HUES64 (cell line): Measurements from ENCODE around the gene PKD1L1.
"Not testable (repeated sequence)": the region's sequence is repeated elsewhere in the genome, so short reads cannot be mapped to it uniquely, and the experiment has no call there.

ENCODE experiments used
- H3K27ac ChIP-seq: 2 replicates; pipeline ENCODE4 v1.7.0; 2013; ENCODE audit warnings: low read depth, low read length, inconsistent platforms
- H3K27me3 ChIP-seq: 2 replicates; pipeline ENCODE4 v1.6.1; 2013; ENCODE audit warnings: mild to moderate bottlenecking, low read length; ENCODE audit not compliant: insufficient read depth
- H3K36me3 ChIP-seq: 2 replicates; pipeline ENCODE4 v1.6.1; 2013; ENCODE audit warnings: mild to moderate bottlenecking, low read length; ENCODE audit not compliant: insufficient read depth
- H3K4me1 ChIP-seq: 2 replicates; pipeline ENCODE4 v1.6.1; 2013; ENCODE audit warnings: mild to moderate bottlenecking, low read length, moderate library complexity; ENCODE audit not compliant: insufficient read depth
- H3K4me3 ChIP-seq: 2 replicates; pipeline ENCODE4 v1.5.1; 2013; ENCODE audit warnings: mild to moderate bottlenecking, low read length, moderate library complexity
- H3K9ac ChIP-seq: 2 replicates; pipeline ENCODE4 v1.6.1; 2013; ENCODE audit warnings: mild to moderate bottlenecking, low read depth, low read length
- H3K9me3 ChIP-seq: 2 replicates; pipeline ENCODE4 v1.6.1; 2013; ENCODE audit warnings: low read depth, low read length; ENCODE audit not compliant: insufficient read depth
- WGBS: fragments of 150-250, 120-280 bp; methylation state at CpG from one replicate; pipeline ENCODE4 v1.1.7; 2013; ENCODE audit warnings: missing lambda C conversion rate; 5-methylcytosine and 5-hydroxymethylcytosine counted together

Gene PKD1L1

DNA sequence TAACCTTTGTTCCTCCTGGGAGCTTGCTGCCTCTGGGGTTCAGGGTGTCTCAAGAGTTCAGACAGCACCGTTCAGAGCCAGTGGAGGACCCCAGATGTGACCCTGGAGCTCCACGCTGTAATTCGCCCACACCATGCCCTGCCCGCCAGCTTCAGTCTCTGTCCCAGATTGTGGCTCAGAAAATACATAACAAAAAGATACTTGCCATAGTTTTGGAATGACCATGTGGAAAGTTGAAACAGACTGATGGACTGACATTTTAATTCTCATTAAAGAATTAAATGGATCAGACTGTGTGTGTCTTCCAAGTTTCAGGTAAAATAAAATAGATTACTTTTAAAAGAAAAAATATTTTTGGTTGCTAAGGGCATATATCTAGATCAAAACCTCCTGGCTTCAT, 191.6 kb downstream of the PKD1L1 start:
- 95% methylated on average over 4 of the region's 4 CpGs for WGBS
- Histone ChIP-seq H3K4me3 (no peak overlapping the region), H3K9ac (no peak overlapping the region), H3K27ac (no peak overlapping the region), H3K27me3 (no peaks in the 10 kb centered on the region), H3K9me3 (no peaks in the 10 kb centered on the region), H3K4me1 (no peaks in the 10 kb centered on the region), H3K36me3 (no peaks in the 10 kb centered on the region)

DNA sequence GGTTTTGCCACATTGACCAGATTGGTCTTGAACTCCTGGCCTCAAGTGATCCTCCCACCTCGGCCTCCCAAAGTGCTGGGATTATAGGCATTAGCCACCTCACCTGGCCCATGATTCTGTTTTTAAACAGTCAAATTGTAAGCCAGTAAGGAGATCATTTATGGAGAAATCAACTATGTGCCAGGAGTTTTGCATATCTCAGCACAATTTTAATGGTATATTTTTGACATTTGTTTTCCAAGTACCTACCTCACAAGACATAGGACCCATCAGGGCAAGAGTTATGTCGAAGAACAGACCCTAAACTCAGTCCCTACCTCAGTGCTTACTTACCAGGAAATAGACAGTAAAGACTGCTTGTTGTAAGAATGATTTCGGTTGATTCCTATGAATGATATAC, 193.0 kb downstream of the PKD1L1 start:
- no peak overlapping the region for H3K9ac ChIP-seq
- H3K4me3 ChIP-seq = no peak overlapping the region
- H3K4me1 ChIP-seq = no peaks in the 10 kb centered on the region
- no peaks in the 10 kb centered on the region for H3K27me3 ChIP-seq
- WGBS = 79% methylated on average over 3 of the region's 3 CpGs
- no peak overlapping the region for H3K27ac ChIP-seq
- H3K9me3 ChIP-seq = no peaks in the 10 kb centered on the region
- H3K36me3 ChIP-seq = no peaks in the 10 kb centered on the region

DNA sequence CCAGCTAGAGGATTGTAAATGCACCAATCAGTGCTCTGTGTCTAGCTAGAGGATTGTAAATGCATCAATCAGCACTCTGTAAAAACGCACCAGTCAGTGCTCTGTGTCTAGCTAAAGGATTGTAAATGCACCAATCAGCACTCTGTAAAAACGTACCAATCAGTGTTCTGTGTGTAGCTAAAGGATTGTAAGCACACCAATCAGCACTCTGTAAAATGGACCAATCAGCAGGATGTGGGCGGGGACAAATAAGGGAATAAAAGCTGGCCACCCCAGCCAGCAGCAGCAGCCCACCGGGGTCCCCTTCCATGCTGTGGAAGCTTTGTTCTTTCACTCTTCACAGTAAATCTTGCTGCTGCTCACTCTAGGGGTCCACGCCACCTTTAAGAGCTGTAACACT, 196.5 kb downstream of the PKD1L1 start:
- WGBS = 74% methylated on average over 5 of the region's 5 CpGs
- not testable (repeated sequence) for H3K4me3 ChIP-seq, H3K36me3 ChIP-seq, H3K9me3 ChIP-seq, H3K9ac ChIP-seq, H3K27ac ChIP-seq, H3K4me1 ChIP-seq, H3K27me3 ChIP-seq

DNA sequence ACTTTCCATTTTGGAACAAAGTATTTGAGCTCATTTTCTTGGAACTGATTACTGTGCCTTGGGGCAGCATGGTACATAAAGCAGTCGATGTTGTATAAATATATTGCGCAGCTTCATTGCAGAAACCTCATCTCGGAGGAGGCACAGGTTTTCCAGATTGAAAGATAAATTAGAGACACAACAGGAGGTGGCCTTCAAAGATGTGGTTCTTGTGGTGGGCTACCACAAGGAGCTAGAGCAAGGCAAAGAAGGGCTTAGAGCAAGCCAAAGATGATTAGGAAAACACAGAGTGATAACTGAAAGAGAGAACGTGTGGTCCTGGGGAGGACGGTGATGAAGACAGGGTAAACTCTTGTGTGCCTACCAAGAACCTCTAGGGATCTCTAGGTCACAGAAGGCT, 197.2 kb downstream of the PKD1L1 start:
- 75% methylated on average over 5 of the region's 5 CpGs for WGBS

DNA sequence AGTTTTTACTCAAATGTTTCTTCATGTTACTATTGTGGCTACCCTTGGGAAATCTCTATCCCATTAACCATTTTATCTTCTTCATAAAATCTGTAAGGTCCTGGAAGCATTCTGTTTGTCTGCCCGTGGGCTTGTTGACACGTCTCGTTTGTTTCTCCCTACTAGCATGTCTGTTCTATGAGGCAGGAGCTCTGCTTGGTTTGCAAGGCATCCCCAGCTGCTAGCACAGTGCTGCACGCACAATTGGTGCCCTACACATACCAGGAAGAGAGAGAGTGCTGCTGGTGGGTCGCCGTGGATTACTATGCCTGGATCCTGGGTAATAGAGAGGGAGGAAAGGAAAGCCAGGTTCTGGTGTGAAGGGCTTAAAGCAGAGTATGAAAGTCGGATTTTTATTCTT, 200.2 kb downstream of the PKD1L1 start:
- 87% methylated on average over 7 of the region's 7 CpGs for WGBS
- Histone ChIP-seq H3K27me3 (no peaks in the 10 kb centered on the region), H3K4me3 (no peak overlapping the region), H3K27ac (no peak overlapping the region), H3K36me3 (no peaks in the 10 kb centered on the region), H3K4me1 (peaks cover 5% of the 10 kb centered on the region; the same call in 1 of the 2 replicates), H3K9ac (no peak overlapping the region), H3K9me3 (no peaks in the 10 kb centered on the region)

More for the DNA sequence above, 197.2 kb downstream of the PKD1L1 start:
- Histone ChIP-seq H3K4me1 (no peaks in the 10 kb centered on the region), H3K36me3 (no peaks in the 10 kb centered on the region), H3K27me3 (no peaks in the 10 kb centered on the region), H3K9ac (no peak overlapping the region), H3K27ac (no peak overlapping the region), H3K9me3 (no peaks in the 10 kb centered on the region), H3K4me3 (no peak overlapping the region)

DNA sequence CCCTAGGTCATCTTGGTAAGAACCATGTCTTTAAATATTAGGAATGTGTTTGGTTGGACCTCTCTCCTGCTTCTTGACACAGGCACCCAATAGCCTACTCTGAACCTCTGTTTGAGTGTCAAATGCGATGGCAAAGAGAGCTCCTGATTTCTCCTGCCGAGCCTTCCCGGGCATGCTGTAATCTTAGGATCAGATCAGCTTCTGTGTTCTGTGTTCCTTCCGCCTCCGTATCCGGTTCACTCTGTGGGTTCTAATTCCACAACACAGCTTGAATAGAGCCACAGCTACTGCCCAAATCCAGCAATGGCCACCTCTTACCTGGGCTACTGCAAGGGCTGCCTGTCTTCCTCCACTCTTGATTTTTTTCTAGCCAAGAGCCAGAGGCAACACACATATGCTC, 201.1 kb downstream of the PKD1L1 start:
- H3K27me3 ChIP-seq = no peaks in the 10 kb centered on the region
- H3K36me3 ChIP-seq = no peaks in the 10 kb centered on the region
- H3K9ac ChIP-seq = no peak overlapping the region
- no peaks in the 10 kb centered on the region for H3K9me3 ChIP-seq
- H3K4me3 ChIP-seq = no peak overlapping the region
- H3K27ac ChIP-seq = no peak overlapping the region
- H3K4me1 ChIP-seq = peaks cover 5% of the 10 kb centered on the region; the same call in 1 of the 2 replicates
- 93% methylated on average over 6 of the region's 6 CpGs for WGBS

DNA sequence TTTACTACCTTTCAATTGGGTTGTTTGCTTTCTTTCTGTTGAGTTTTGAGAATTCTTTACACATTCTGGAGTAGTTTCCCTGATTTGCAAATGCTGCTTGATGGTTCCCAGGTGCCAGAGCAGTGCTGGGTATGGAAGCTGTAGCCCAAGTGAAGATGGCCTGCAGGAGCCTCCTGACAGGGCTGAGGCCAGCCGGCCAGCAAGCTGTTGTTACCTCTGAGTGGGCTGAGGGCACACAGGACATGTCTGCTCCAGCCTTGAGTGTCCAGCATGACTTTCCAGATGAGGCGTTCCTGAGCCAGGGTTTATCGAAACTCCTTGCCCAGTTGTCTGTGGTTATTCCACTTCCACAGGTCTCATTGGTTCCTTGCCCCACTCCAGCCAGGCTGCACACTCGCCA, 201.8 kb downstream of the PKD1L1 start:
- WGBS = 76% methylated on average over 4 of the region's 4 CpGs
- Histone ChIP-seq H3K4me3 (no peak overlapping the region), H3K27ac (no peak overlapping the region)

DNA sequence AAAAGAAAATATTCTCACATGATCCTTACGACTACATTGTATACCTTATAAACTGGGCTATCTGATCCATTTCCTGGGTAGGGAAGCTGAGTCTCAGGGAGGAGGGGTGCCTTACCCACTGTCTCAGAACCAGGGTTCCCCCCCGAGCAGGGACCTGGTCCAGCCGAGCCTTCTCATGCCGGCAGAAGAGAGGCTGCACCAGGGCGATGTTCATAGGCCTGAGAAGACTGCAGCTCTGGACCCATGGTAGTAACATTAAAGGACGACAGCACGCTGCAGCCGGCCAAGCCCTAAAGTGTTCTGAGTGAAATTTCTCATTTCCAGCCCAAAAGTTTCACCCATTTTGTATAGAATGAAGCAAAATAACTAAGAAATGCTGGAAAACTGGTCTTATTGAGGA, 203.4 kb downstream of the PKD1L1 start:
- no peaks in the 10 kb centered on the region for H3K9me3 ChIP-seq
- no peaks in the 10 kb centered on the region for H3K27me3 ChIP-seq
- no peak overlapping the region for H3K4me3 ChIP-seq
- H3K9ac ChIP-seq = no peak overlapping the region
- WGBS = 94% methylated on average over 8 of the region's 8 CpGs
- peaks cover 6% of the 10 kb centered on the region for H3K4me1 ChIP-seq
- no peaks in the 10 kb centered on the region for H3K36me3 ChIP-seq
- H3K27ac ChIP-seq = no peak overlapping the region

More for the DNA sequence above, 201.8 kb downstream of the PKD1L1 start:
- H3K27me3 ChIP-seq = no peaks in the 10 kb centered on the region
- H3K36me3 ChIP-seq = no peaks in the 10 kb centered on the region
- no peak overlapping the region for H3K9ac ChIP-seq
- H3K9me3 ChIP-seq = no peaks in the 10 kb centered on the region
- peaks cover 5% of the 10 kb centered on the region; the same call in 1 of the 2 replicates for H3K4me1 ChIP-seq

DNA sequence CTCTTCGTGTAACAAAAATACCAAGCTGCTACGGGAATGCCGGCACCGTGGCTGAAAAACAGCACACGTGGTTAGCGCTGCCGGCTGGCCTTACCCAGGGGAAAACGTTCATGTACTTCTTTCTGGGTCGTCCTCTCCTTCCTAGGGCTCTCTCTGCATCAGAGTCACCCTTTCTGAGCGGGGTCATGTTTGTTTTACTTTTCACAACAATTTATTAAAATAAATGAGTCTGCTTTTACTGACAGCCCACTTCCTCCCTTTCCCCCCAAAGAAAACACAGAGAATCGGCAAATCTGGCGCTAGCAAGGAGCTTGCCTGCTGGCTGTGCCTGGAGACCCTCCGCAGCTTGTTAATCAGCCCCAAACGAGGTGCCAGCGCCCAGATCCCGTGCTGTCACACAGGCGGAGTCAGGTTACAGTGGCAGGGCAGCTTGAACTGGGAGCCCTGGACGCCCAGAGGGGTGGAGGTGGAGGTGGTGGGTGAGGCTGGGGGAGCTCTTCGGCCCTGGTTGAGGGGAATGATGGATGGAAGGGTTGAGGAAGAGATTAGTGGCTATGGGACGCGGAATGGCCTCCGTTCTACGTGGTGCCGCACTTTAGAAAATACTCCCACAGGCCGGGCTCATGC, 204.2 kb downstream of the PKD1L1 start:
- H3K9me3 ChIP-seq = no peaks in the 10 kb centered on the region
- no peak overlapping the region for H3K27ac ChIP-seq
- H3K9ac ChIP-seq = no peak overlapping the region
- no peaks in the 10 kb centered on the region for H3K27me3 ChIP-seq
- peaks cover 14% of the 10 kb centered on the region for H3K4me1 ChIP-seq
- H3K4me3 ChIP-seq = no peak overlapping the region
- no peaks in the 10 kb centered on the region for H3K36me3 ChIP-seq
- WGBS = 66% methylated on average over 25 of the region's 25 CpGs

DNA sequence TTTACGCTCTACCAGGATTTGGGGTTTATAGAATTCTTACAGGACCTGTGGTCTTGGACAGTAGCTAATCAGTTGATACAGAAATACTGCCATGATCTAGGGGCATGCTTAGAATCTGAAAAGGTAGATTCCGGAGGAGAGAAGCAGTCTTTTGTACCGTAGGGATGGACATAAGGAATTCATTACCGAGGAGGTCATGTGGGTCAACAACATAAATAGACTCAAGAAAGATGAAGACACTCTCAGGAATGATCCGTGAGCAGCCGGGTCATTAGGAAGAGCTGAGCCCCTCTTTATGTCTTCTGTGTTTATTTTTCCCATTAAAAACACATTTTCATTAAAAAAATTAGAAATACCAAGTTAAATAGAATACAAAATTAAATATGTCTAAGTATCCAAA, 206.3 kb downstream of the PKD1L1 start:
- H3K27ac ChIP-seq = no peak overlapping the region
- H3K36me3 ChIP-seq = no peaks in the 10 kb centered on the region
- H3K4me1 ChIP-seq = peaks cover 16% of the 10 kb centered on the region
- WGBS = 95% methylated on average over 6 of the region's 6 CpGs
- no peak overlapping the region for H3K9ac ChIP-seq
- no peaks in the 10 kb centered on the region for H3K27me3 ChIP-seq
- no peak overlapping the region for H3K4me3 ChIP-seq
- H3K9me3 ChIP-seq = no peaks in the 10 kb centered on the region

DNA sequence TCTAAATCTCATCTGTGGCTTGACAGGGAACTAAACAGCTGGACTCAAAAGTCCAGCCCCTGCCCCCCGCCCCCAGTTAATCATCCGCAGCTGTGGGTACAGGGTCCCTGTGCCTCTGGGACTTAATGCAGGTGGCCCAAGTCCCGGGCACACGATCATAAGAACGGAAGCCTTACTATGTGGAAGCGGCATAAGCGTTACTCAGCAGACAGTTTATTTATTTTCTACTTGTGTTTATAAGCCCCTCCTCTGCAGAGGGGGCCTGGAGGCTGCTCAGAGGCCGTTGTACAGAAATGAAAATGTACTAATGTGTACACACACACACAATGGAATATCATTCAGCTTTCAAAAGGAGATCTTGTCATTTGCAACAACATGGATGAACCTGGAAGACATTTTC, 208.4 kb downstream of the PKD1L1 start:
- Histone ChIP-seq H3K4me3 (no peak overlapping the region), H3K27me3 (no peaks in the 10 kb centered on the region), H3K36me3 (no peaks in the 10 kb centered on the region), H3K4me1 (peaks cover 16% of the 10 kb centered on the region), H3K9ac (no peak overlapping the region), H3K27ac (no peak overlapping the region), H3K9me3 (no peaks in the 10 kb centered on the region)
- WGBS = 76% methylated on average over 8 of the region's 8 CpGs

DNA sequence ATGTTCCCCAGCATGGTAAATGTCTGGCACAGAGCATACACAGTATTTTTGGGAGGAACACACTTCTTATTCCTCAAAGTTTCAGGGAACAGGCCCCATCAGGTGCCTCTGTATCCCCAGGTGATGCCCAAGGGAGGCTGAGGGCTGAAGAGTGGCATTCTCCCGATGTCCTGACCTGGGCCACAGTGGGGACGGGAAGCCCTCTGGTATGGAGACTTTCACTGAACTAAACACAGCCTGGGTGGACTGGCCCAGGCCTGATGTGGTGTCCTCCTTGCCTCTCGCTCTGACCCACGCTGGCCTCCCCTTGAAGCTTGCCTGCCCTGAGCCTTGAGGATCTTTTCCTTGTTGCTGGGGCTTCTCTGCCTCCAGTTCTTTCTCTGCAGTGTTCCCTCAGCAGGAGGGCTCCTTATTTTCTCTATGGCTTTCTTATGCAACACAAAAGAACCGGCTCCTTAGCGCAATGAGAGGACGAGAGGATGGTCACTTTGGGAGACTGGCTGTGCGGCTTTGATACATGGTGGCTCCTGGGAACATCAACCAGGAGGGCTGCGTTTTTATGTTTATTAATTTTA, 208.9 kb downstream of the PKD1L1 start:
- 58% methylated on average over 8 of the region's 9 CpGs for WGBS
- Histone ChIP-seq H3K4me3 (no peak overlapping the region), H3K9ac (no peak overlapping the region), H3K9me3 (no peaks in the 10 kb centered on the region), H3K27ac (no peak overlapping the region), H3K27me3 (no peaks in the 10 kb centered on the region), H3K36me3 (no peaks in the 10 kb centered on the region), H3K4me1 (peaks cover 16% of the 10 kb centered on the region)
